GM18517 (cell line): ENCODE measurements around the gene RLN3.

ENCODE experiments used
- ATAC-seq: cut with Tn5 transposase; IDR thresholded peaks from one replicate; pipeline ENCODE4 v1.9.1; 2021; ENCODE audit warnings: mild to moderate bottlenecking, moderate library complexity; ENCODE audit not compliant: unreplicated experiment

RLN3 gene

DNA sequence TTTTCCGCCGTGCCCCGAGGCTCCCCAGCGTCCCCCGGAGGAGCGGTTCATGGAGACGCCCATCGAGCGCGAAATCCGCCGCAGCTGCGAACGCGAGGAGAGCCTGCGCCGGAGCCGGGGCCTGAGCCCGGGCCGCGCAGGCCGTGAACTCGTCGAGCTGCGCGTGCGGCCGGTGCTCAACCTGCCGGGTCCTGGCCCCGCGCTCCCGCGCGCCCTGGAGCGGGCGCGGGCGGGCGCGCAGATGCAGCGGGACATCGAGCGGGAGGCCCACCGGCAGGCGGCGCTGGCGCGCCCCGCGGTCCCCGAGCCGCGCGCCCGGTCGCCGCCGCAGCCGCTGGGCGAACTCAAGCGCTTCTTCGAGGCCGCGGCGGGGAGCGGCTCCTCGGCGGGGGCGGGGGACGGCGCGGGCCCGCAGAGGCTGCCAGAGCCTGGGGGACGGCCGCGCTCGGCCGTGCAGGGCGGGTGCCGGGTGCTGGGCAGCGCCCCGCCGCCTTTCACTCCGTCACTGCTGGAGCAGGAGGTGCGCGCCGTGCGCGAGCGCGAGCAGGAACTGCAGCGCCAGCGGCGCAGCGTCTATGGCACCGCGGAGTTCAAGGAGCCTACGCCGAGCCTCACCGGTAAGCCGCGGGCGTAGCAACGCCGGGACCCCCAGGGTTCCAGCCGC lies 45.4 kb downstream of the RLN3 start:
- ATAC-seq: peak; percentile 47

DNA sequence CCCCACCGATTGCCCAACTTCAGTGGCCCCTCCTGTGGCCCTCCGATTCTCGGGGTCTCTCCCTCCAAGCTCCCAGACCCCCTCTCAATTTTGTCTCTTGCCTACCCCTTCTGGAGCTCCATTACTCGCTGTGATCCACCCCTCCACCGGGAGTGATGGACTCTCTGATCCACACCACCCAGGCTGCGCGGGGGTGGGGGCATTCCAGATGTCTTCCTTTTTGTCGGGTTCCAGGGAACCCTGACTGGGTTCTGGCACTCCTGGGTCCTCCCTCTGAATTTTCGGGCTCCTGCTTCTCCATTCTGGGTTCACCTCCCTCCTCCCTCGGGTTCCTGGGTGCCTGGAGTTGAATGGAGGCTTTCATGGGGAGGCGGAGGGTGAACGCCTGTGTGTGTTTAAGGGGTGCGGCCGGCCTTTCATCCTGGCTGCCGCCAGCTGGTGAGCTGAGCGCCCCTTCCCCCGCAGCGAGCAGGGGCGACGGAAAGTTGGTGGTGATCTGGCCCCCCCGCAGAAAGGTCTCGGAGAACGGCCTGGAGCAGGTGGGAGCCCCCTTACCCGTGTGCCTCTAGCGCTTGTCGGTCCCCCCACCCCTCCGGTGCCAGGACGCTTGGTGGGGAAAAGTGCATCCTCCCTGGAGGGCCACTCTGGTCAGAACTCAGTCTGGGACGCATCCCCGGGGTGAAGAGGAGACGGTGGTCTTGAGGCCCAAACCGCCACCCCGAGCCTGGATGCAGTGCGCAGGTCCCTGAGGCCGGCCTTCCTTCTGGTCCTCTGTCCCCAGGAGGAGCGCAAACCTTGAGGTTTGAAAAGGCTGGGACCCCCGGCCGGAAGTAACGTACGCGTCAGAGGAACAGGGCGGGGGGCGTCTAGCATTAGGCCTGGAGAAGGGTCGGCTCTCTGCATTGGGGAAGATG lies 46.2 kb downstream of the RLN3 start:
- no peak for ATAC-seq

DNA sequence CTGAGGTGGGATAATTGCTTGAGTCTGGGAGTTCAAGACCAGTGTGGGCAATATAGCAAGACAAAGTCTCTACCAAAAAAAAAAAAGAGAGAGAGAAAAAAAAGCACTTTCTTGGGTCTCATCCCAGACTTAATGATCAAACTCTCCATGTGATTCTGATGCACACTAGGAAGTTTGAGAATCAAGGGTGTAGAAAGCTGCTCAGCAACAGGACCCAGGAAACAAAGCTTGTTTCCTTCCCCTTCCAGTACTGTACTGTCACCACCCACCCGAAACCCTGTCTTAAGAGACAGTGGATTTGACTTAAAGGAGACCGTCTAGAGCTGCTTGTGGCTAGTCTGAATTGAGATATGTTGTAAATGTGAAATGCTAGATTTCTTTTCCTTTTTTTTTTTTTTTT lies 50.5 kb downstream of the RLN3 start:
- no peak for ATAC-seq
